ENCODE measurements around the gene CSNK1D. TPM values are rescaled to one million over a fixed set of nuclear protein-coding genes. Genes with fewer than 3 reads are reported as not detected.

Gene CSNK1D
- total and polyA plus RNA-seq, 2 experiments from 2014 or later, result 35.1 to 102 TPM

DNA sequence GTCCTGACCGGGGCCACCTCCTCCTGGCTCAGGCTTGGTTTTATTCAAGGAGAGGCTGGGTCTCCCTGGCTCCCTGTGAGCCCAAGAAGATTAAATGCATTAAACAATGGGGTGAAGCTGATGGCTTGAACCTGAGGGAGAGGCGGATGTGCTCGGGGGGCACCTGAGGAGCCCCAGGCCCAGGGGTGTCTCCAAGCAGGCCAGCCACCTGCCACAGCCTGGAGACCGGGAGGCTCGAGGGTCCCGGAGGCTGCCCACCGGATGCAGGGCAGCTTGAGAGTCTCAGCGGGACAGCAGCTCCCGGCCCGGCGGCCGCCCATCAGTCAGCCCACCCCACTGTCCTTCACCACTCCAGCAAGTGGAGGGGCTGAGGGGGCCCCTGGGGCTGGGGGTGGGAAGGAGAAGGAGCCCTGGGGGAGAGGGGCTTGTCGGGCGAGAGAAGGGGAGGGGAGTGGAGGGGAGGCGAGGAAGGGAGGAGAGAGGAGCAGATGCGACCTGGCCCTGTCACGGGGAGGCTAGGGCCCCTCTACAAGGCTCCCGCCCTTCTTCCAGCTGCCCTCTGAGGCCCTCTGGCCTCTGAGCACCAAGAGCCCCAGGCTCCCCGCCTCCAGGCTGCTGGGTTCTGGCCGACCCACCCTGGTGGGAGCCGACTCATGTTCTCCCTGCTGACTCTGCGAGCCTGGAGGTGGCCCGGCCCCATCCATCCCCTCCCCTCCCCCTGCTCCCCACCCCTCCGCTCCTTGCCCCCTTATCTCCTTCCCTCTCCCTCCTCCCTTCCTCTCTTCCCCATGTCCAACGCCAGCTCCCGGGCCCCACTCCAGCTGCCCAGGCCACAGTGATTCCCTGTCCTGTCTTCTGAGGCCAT is 30.7 kb upstream of the CSNK1D start:
- Histone ChIP-seq H4K20me1 (ENCODE audit: insufficient read depth) (no peaks in the 10 kb centered on the region), H3K9me3 (ENCODE audit: low read depth) (no peaks in the 10 kb centered on the region), H3K4me2 (ENCODE audit: unreplicated experiment) (no peak overlapping the region), H3K4me3 (no peak overlapping the region), H3K9ac (no peak overlapping the region), H2AFZ (no peak overlapping the region), H3K36me3 (ENCODE audit: low read depth) (no peaks in the 10 kb centered on the region), H3K79me2 (ENCODE audit: insufficient read depth) (no peaks in the 10 kb centered on the region), H3K4me1 (ENCODE audit: insufficient read depth) (no peaks in the 10 kb centered on the region; the same call in 1 of the 2 replicates), H3K27ac (no peak overlapping the region), H3F3A (ENCODE audit: insufficient read depth) (peaks cover 4% of the 10 kb centered on the region; the same call in 1 of the 2 replicates), H3K27me3 (replicated peaks; ENCODE audit: insufficient read depth) (no peaks in the 10 kb centered on the region), H3K9me2 (ENCODE audit: insufficient read depth) (no peaks in the 10 kb centered on the region)
- WGBS, 2 experiments (ENCODE audit: low coverage in 1 of 2, low lambda C conversion rate in 2 of 2, missing lambda C conversion rate in 2 of 2), result 85 to 90% methylated on average over 8 to 26 of the region's 26 CpGs
- no peak for DNase-seq
- TF ChIP-seq EZH2 (IDR thresholded peaks at IDR 0.05; ENCODE audit: insufficient read depth, poor library complexity, severe bottlenecking) (no peak), EZH2phosphoT487 (IDR thresholded peaks at IDR 0.05; ENCODE audit: insufficient read depth, low read depth) (no peak)
- in situ Hi-C loops (cut with MboI), result no loop called here

DNA sequence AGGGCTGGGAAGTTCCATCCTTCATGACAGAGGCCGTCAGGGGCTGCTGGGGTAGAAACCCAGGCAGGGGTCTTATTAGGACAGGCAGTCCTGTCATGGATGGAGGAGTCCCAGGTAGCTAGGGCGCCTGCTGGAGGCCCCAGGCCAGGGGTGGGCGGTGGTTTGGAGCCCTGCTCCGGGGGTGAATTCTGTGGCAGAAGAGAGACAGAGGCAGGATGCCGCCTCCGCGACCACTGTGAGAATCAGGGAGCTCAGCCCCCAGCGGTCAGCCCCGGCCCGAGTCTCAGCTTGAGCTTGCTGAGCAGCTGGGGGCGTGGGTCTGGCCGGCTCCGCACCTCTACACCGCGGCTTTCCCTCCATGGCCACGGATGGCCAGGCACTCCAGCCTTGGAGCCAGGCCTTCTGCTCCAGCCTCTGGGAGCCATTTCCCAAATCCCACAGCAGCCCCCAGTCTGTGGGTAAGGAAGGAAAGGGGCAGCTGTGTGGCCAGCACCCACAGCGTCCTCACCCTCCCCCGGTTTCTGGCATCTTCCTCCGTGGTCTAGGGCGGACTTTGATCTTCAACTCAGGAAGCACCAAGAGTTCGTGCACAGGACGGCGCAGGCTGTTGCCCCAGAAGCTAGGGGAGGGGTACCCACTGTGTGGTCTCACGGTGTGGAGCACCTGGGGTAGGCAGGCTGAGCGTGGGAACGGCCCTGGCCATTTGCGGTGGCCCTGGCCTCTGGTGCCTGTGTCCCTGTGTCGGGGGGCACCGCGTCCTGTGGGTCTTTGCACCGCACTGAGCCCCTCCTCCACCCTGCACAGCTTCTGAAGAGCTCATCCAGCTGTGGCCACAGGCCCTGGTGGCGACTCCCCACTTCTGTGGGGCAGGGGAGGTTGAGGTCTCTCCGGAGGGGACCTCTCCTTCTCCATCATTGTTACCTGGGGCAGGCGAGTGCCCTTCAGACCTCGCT is 29.8 kb upstream of the CSNK1D start:
- Histone ChIP-seq H3K4me2 (ENCODE audit: unreplicated experiment) (no peak overlapping the region), H3K9ac (no peak overlapping the region), H2AFZ (no peak overlapping the region)

DNA sequence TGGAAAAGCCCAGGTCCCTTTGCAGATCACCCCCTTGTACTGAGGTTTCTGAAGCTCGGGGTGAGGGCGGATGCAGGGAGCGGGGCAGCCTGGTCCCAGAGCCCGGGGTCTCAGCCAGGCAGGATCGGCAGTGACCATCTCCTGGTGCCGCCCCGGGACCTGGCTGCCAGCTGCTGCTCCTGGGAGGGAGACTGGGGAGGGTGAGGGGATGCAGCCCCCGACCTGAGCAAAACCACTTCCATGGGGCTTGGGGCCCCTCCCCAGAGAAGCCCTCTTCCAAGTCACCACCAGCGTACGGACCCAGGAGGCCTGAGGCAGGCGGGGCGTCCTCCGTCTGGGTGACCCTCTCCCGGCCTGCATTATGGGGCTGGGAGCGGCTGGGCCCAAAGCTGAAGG is 29.1 kb upstream of the CSNK1D start:
- WGBS, 2 experiments (ENCODE audit: low coverage in 1 of 2, low lambda C conversion rate in 2 of 2, missing lambda C conversion rate in 2 of 2), result 92 to 96% methylated on average over 14 to 15 of the region's 15 CpGs
- H4K20me1 ChIP-seq (ENCODE audit: insufficient read depth), result no peaks in the 10 kb centered on the region
- no peak overlapping the region for H3K4me2 ChIP-seq (ENCODE audit: unreplicated experiment)
- H3K9me2 ChIP-seq (ENCODE audit: insufficient read depth), result no peaks in the 10 kb centered on the region
- H2AFZ ChIP-seq, result no peak overlapping the region
- no peak overlapping the region for H3K9ac ChIP-seq
- DNase-seq, result no peak
- H3K4me1 ChIP-seq (ENCODE audit: insufficient read depth), result peaks cover 7% of the 10 kb centered on the region
- H3K79me2 ChIP-seq (ENCODE audit: insufficient read depth), result no peaks in the 10 kb centered on the region
- in situ Hi-C loops (cut with MboI), result no loop called here
- no peak overlapping the region for H3K27ac ChIP-seq
- TF ChIP-seq EZH2 (IDR thresholded peaks at IDR 0.05; ENCODE audit: insufficient read depth, poor library complexity, severe bottlenecking), result no peak
- TF ChIP-seq EZH2phosphoT487 (IDR thresholded peaks at IDR 0.05; ENCODE audit: insufficient read depth, low read depth), result no peak
- H3K9me3 ChIP-seq (ENCODE audit: low read depth), result no peaks in the 10 kb centered on the region
- H3K4me3 ChIP-seq, result no peak overlapping the region
- peaks cover 3% of the 10 kb centered on the region for H3F3A ChIP-seq (ENCODE audit: insufficient read depth)
- no peaks in the 10 kb centered on the region for H3K36me3 ChIP-seq (ENCODE audit: low read depth)
- no peaks in the 10 kb centered on the region for H3K27me3 ChIP-seq (replicated peaks; ENCODE audit: insufficient read depth)

More for the DNA sequence above, 29.8 kb upstream of the CSNK1D start:
- H3K4me3 ChIP-seq, result no peak overlapping the region
- H3F3A ChIP-seq (ENCODE audit: insufficient read depth), result no peaks in the 10 kb centered on the region; the same call in 1 of the 2 replicates
- no peaks in the 10 kb centered on the region for H4K20me1 ChIP-seq (ENCODE audit: insufficient read depth)
- DNase-seq, result no peak
- H3K27me3 ChIP-seq (replicated peaks; ENCODE audit: insufficient read depth), result no peaks in the 10 kb centered on the region
- no peaks in the 10 kb centered on the region for H3K79me2 ChIP-seq (ENCODE audit: insufficient read depth)
- 88 to 89% methylated on average over 32 to 34 of the region's 35 CpGs for WGBS, 2 experiments (ENCODE audit: low coverage in 1 of 2, low lambda C conversion rate in 2 of 2, missing lambda C conversion rate in 2 of 2)
- H3K9me3 ChIP-seq (ENCODE audit: low read depth), result no peaks in the 10 kb centered on the region
- no peaks in the 10 kb centered on the region for H3K36me3 ChIP-seq (ENCODE audit: low read depth)
- in situ Hi-C loops (cut with MboI), result no loop called here
- peaks cover 5% of the 10 kb centered on the region for H3K4me1 ChIP-seq (ENCODE audit: insufficient read depth)
- no peaks in the 10 kb centered on the region for H3K9me2 ChIP-seq (ENCODE audit: insufficient read depth)
- TF ChIP-seq EZH2 (IDR thresholded peaks at IDR 0.05; ENCODE audit: insufficient read depth, poor library complexity, severe bottlenecking), result no peak
- no peak for TF ChIP-seq EZH2phosphoT487 (IDR thresholded peaks at IDR 0.05; ENCODE audit: insufficient read depth, low read depth)
- no peak overlapping the region for H3K27ac ChIP-seq

DNA sequence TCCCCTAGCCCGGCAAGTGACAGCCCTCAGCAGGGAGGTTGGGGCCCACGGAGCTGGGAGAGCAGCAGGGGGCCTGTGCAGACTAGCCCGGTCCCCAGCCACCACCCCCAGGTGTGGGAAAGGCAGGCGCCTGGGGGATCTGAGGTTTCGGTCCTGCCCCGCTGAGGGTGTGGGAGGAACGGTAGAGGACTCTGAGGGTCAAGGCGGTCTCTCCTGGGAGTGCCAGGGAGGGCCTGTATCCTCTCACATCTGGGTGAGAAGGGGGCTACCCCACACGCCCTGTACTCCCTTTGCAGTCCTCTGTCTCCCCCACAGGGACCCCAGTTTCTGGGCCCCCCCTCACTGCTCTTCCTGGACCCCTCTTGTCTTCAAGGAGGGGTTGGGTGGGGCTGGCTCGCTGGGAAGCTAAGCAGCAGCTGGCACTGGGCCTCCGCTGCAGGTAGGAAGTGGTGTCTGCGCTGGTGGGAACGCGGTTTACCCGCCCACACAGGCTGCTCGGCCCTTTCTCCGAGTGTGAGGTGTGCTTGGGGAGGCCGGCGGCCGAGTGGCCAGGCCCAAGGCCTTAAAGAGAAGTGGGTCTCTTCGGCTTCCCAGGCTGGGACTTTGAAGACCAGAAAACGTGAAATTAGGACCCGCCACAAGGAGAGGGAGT is 28.5 kb upstream of the CSNK1D start:
- Histone ChIP-seq H3K4me2 (ENCODE audit: unreplicated experiment) (no peak overlapping the region), H4K20me1 (ENCODE audit: insufficient read depth) (no peaks in the 10 kb centered on the region), H3K36me3 (ENCODE audit: low read depth) (no peaks in the 10 kb centered on the region), H3K27ac (no peak overlapping the region), H3K4me3 (no peak overlapping the region), H3K27me3 (replicated peaks; ENCODE audit: insufficient read depth) (no peaks in the 10 kb centered on the region), H2AFZ (no peak overlapping the region), H3K9me2 (ENCODE audit: insufficient read depth) (no peaks in the 10 kb centered on the region), H3F3A (ENCODE audit: insufficient read depth) (peaks cover 8% of the 10 kb centered on the region), H3K4me1 (ENCODE audit: insufficient read depth) (peaks cover 13% of the 10 kb centered on the region), H3K9me3 (ENCODE audit: low read depth) (no peaks in the 10 kb centered on the region), H3K79me2 (ENCODE audit: insufficient read depth) (no peaks in the 10 kb centered on the region), H3K9ac (no peak overlapping the region)
- no peak for DNase-seq
- in situ Hi-C loops (cut with MboI), result no loop called here
- TF ChIP-seq EZH2 (IDR thresholded peaks at IDR 0.05; ENCODE audit: insufficient read depth, poor library complexity, severe bottlenecking) (no peak), EZH2phosphoT487 (IDR thresholded peaks at IDR 0.05; ENCODE audit: insufficient read depth, low read depth) (no peak)
- WGBS, 2 experiments (ENCODE audit: low coverage in 1 of 2, low lambda C conversion rate in 2 of 2, missing lambda C conversion rate in 2 of 2), result 86 to 89% methylated on average over 21 to 23 of the region's 23 CpGs

Measured in GM23248 (cell line).